Mesendoderm (in vitro differentiated cells): ENCODE measurements around the gene GSTP1.

Source experiments
- DNase-seq: peaks from one replicate; pipeline ENCODE4 v3.0.0; 2013
- H2AK5ac ChIP-seq: 2 replicates; pipeline ENCODE4 v1.6.1; 2013; ENCODE audit warnings: low read length, inconsistent platforms
- H2BK120ac ChIP-seq: 2 replicates; pipeline ENCODE4 v1.6.1; 2013; ENCODE audit warnings: low read depth, mild to moderate bottlenecking, low read length, moderate library complexity, mixed read lengths
- H2BK15ac ChIP-seq: replicated peaks from 2 replicates; pipeline ENCODE4 v1.6.1; 2013; ENCODE audit warnings: low read depth, mild to moderate bottlenecking, moderate library complexity
- H2BK5ac ChIP-seq: 2 replicates; pipeline ENCODE4 v1.6.1; 2013; ENCODE audit warnings: low read length, inconsistent platforms
- H3K18ac ChIP-seq: 2 replicates; pipeline ENCODE4 v1.6.1; 2013; ENCODE audit warnings: mild to moderate bottlenecking, low read length, mixed read lengths
- H3K23ac ChIP-seq: one replicate; pipeline ENCODE4 v1.6.1; 2013; ENCODE audit warnings: low read length
- H3K27ac ChIP-seq: 2 replicates; pipeline ENCODE4 v1.5.1; 2013; ENCODE audit warnings: low read depth, mild to moderate bottlenecking, inconsistent platforms, low read length, moderate library complexity
- H3K27me3 ChIP-seq: 2 replicates; pipeline ENCODE4 v1.6.1; 2013; ENCODE audit warnings: low read length, control low read depth, mild to moderate bottlenecking, inconsistent platforms; ENCODE audit not compliant: insufficient read depth, poor library complexity
- H3K36me3 ChIP-seq: 2 replicates; pipeline ENCODE4 v1.6.1; 2013; ENCODE audit warnings: low read length, inconsistent platforms; ENCODE audit not compliant: control insufficient read depth, insufficient read depth
- H3K4ac ChIP-seq: one replicate; pipeline ENCODE4 v1.6.1; 2013; ENCODE audit warnings: low read depth, mild to moderate bottlenecking, low read length, moderate library complexity
- H3K4me1 ChIP-seq: 2 replicates; pipeline ENCODE4 v1.6.1; 2013; ENCODE audit warnings: low read depth, low read length, inconsistent platforms; ENCODE audit not compliant: control insufficient read depth
- H3K4me2 ChIP-seq: 2 replicates; pipeline ENCODE4 v1.6.1; 2013; ENCODE audit warnings: low read length
- H3K4me3 ChIP-seq: 2 replicates; pipeline ENCODE4 v1.5.1; 2013; ENCODE audit warnings: mild to moderate bottlenecking, low read length
- H3K56ac ChIP-seq: one replicate; pipeline ENCODE4 v1.6.1; 2013; ENCODE audit warnings: low read length
- H3K79me1 ChIP-seq: 2 replicates; pipeline ENCODE4 v1.6.1; 2013; ENCODE audit warnings: low read length, inconsistent platforms
- H3K79me2 ChIP-seq: 2 replicates; pipeline ENCODE4 v1.6.1; 2013; ENCODE audit warnings: mild to moderate bottlenecking, low read length; ENCODE audit not compliant: control insufficient read depth, insufficient read depth
- H3K9ac ChIP-seq: 2 replicates; pipeline ENCODE4 v1.6.1; 2013; ENCODE audit warnings: low read length, inconsistent platforms
- H4K5ac ChIP-seq: one replicate; pipeline ENCODE4 v1.6.1; 2013; ENCODE audit warnings: low read length
- H4K8ac ChIP-seq: one replicate; pipeline ENCODE4 v1.6.1; 2013; ENCODE audit warnings: low read depth, mild to moderate bottlenecking, control low read depth, low read length, moderate library complexity
- WGBS: extraction: QIAGEN DNeasy Blood & Tissue Kit; methylation state at CpG from one replicate; pipeline ENCODE4 v1.1.7; 2013; ENCODE audit warnings: low lambda C conversion rate, missing lambda C conversion rate; ENCODE audit not compliant: insufficient coverage; ENCODE audit errors: extremely low coverage; 5-methylcytosine and 5-hydroxymethylcytosine counted together

Gene GSTP1

GRCh38 chr11:67610302-67610868 lies 26.8 kb downstream of the GSTP1 start:
- H2BK15ac ChIP-seq: no peak overlapping the region
- DNase-seq: no peak
- H3K79me2 ChIP-seq: peaks cover 2% of the 10 kb centered on the region
- no peak overlapping the region for H3K4ac ChIP-seq
- H3K23ac ChIP-seq: no peak overlapping the region
- H2BK5ac ChIP-seq: no peak overlapping the region
- H3K27me3 ChIP-seq: no peaks in the 10 kb centered on the region
- no peak overlapping the region for H3K9ac ChIP-seq
- no peak overlapping the region for H3K56ac ChIP-seq
- H3K4me3 ChIP-seq: no peak overlapping the region
- H4K5ac ChIP-seq: no peak overlapping the region
- H4K8ac ChIP-seq: no peak overlapping the region
- no peak overlapping the region for H2BK120ac ChIP-seq
- H3K36me3 ChIP-seq: no peaks in the 10 kb centered on the region
- no peak overlapping the region for H3K18ac ChIP-seq
- no CpG with 5 or more reads among the region's 15 CpGs for WGBS
- peaks cover 7% of the 10 kb centered on the region for H3K79me1 ChIP-seq
- H2AK5ac ChIP-seq: no peak overlapping the region
- peaks cover 4% of the 10 kb centered on the region for H3K4me1 ChIP-seq
- H3K4me2 ChIP-seq: no peak overlapping the region
- H3K27ac ChIP-seq: no peak overlapping the region

GRCh38 chr11:67611165-67611564 lies 27.6 kb downstream of the GSTP1 start:
- H2BK5ac ChIP-seq: no peak overlapping the region
- H2AK5ac ChIP-seq: no peak overlapping the region
- H3K4me2 ChIP-seq: no peak overlapping the region
- H3K36me3 ChIP-seq: no peaks in the 10 kb centered on the region
- no peak overlapping the region for H3K23ac ChIP-seq
- H2BK15ac ChIP-seq: no peak overlapping the region
- H3K79me1 ChIP-seq: peaks cover 7% of the 10 kb centered on the region
- no peak overlapping the region for H3K56ac ChIP-seq
- H3K27me3 ChIP-seq: no peaks in the 10 kb centered on the region
- no peak overlapping the region for H3K4me3 ChIP-seq
- peaks cover 9% of the 10 kb centered on the region for H3K4me1 ChIP-seq
- peaks cover 2% of the 10 kb centered on the region for H3K79me2 ChIP-seq
- no peak for DNase-seq
- no peak overlapping the region for H4K8ac ChIP-seq
- no peak overlapping the region for H3K18ac ChIP-seq
- H4K5ac ChIP-seq: no peak overlapping the region
- no peak overlapping the region for H3K9ac ChIP-seq
- no peak overlapping the region for H3K27ac ChIP-seq
- no CpG with 5 or more reads among the region's 14 CpGs for WGBS
- H3K4ac ChIP-seq: no peak overlapping the region
- no peak overlapping the region for H2BK120ac ChIP-seq

DNA sequence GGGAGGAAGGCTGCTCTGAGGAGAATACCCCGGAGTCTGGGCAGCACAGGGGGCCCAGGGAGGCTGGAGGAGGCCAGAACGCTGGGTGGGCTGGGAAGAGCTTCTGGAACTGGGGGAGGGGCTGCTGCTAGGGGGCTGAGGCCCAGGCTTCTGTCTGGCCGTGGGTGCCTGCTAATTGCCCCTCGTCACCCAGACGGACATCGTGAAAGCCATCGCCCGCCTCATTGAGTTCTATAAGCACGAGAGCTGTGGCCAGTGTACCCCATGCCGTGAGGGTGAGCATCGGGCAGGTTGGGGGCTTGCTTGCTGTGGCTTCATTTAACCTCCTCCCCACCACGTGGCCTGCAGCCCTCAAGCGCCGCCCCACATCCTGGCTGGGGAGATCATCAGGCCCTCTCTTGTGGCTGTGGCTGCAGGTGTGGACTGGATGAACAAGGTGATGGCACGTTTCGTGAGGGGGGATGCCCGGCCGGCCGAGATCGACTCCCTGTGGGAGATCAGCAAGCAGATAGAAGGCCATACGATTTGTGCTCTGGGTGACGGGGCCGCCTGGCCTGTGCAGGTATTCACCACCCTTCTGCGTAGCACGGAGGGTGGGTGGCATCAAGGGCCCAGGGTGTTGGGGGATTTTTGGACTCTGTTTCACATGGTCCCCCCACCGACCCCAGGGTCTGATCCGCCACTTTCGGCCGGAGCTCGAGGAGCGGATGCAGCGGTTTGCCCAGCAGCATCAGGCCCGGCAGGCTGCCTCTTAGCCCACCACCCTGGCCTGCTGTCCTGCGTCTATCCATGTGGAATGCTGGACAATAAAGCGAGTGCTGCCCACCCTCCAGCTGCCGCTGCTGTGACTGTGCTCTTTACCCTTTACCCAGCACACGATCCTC lies 28.3 kb downstream of the GSTP1 start:
- no CpG with 5 or more reads among the region's 37 CpGs for WGBS
- Histone ChIP-seq H3K79me1 (peaks cover 7% of the 10 kb centered on the region), H3K4me2 (no peak overlapping the region), H3K4ac (no peak overlapping the region), H2BK120ac (no peak overlapping the region), H2AK5ac (no peak overlapping the region), H3K56ac (no peak overlapping the region), H3K9ac (no peak overlapping the region), H4K8ac (no peak overlapping the region), H3K27ac (no peak overlapping the region), H3K23ac (no peak overlapping the region), H2BK15ac (no peak overlapping the region), H2BK5ac (no peak overlapping the region), H3K4me3 (no peak overlapping the region), H3K18ac (no peak overlapping the region), H3K36me3 (no peaks in the 10 kb centered on the region), H3K27me3 (no peaks in the 10 kb centered on the region), H3K4me1 (peaks cover 14% of the 10 kb centered on the region), H4K5ac (no peak overlapping the region), H3K79me2 (peaks cover 2% of the 10 kb centered on the region)
- no peak for DNase-seq

- H3K4me1 ChIP-seq: peaks cover 18% of the 10 kb centered on the region
- H3K36me3 ChIP-seq: no peaks in the 10 kb centered on the region
- H3K18ac ChIP-seq: no peak overlapping the region
- no CpG with 5 or more reads among the region's 13 CpGs for WGBS
- no peaks in the 10 kb centered on the region for H3K27me3 ChIP-seq
- H3K9ac ChIP-seq: no peak overlapping the region
- H3K27ac ChIP-seq: no peak overlapping the region
- H3K4me2 ChIP-seq: no peak overlapping the region
- no peak overlapping the region for H3K56ac ChIP-seq
- no peak overlapping the region for H3K4ac ChIP-seq
- no peak overlapping the region for H2BK5ac ChIP-seq
- H4K8ac ChIP-seq: no peak overlapping the region
- no peak overlapping the region for H4K5ac ChIP-seq
- no peak overlapping the region for H2BK120ac ChIP-seq
- no peak overlapping the region for H3K23ac ChIP-seq
- no peaks in the 10 kb centered on the region for H3K79me2 ChIP-seq
- H2AK5ac ChIP-seq: no peak overlapping the region
- no peak overlapping the region for H3K4me3 ChIP-seq
- peaks cover 2% of the 10 kb centered on the region for H3K79me1 ChIP-seq
- no peak for DNase-seq
- H2BK15ac ChIP-seq: no peak overlapping the region
Observed at GRCh38 chr11:67612751-67613150, 29.1 kb downstream of the GSTP1 start.

DNA sequence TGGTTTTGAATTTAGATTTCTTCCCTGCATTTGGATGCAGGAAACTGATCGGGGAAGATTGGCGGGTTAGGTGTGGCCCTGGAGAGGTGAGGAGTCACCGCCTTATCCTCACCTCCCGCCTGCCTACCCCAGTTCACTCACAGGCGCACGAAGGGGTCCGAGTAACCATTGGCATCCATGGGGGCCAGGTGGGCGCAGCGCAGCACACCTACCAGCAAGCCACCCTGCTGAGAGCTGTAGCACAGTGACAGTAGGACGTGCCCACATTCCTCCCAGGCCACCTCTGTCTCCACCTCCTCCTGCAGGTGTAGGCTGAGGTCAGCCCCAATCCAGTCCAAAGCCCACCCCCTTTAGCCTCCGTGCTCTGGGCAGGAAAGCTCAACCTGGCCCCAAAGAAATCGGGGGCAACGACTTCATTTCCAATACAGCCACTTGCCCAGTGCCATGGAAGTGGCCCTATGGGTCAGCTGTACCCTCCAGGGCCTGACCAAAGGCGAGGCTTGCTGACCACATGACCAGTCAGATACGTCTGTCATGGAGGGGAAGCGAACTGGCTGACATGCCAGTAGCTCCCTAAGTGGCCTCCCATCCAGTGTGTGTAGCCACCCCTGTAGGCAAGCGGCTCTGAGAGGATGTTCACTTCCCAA lies 29.8 kb downstream of the GSTP1 start:
- no peak overlapping the region for H3K9ac ChIP-seq
- H3K23ac ChIP-seq: no peak overlapping the region
- no peaks in the 10 kb centered on the region for H3K36me3 ChIP-seq
- no peaks in the 10 kb centered on the region for H3K79me1 ChIP-seq
- no peaks in the 10 kb centered on the region for H3K27me3 ChIP-seq
- no peak overlapping the region for H3K56ac ChIP-seq
- no peak for DNase-seq
- H2AK5ac ChIP-seq: no peak overlapping the region
- no peaks in the 10 kb centered on the region for H3K79me2 ChIP-seq
- H3K4ac ChIP-seq: no peak overlapping the region
- H2BK120ac ChIP-seq: no peak overlapping the region
- H2BK5ac ChIP-seq: no peak overlapping the region
- H4K5ac ChIP-seq: no peak overlapping the region
- no peak overlapping the region for H2BK15ac ChIP-seq
- peaks cover 18% of the 10 kb centered on the region for H3K4me1 ChIP-seq
- H3K27ac ChIP-seq: no peak overlapping the region
- WGBS: no CpG with 5 or more reads among the region's 17 CpGs
- no peak overlapping the region for H3K18ac ChIP-seq
- no peak overlapping the region for H4K8ac ChIP-seq
- H3K4me3 ChIP-seq: no peak overlapping the region
- H3K4me2 ChIP-seq: no peak overlapping the region
